Measurements from ENCODE around the gene FLNA. TPM values are rescaled to one million over a fixed set of nuclear protein-coding genes. Genes with fewer than 3 reads are reported as not detected.

FLNA gene
- total and polyA plus RNA-seq, 3 donors from 2014 or later: 400 to 532 (median 474) TPM

GRCh38 chrX:154351183-154352011 lies 23.0 kb downstream of the FLNA start:
- no peak for DNase-seq
- no peaks in the 10 kb centered on the region for H3K36me3 ChIP-seq (ENCODE audit: low read depth, missing control alignments)
- WGBS, 2 donors: 94% methylated on average over 6 of the region's 30 CpGs; no CpG with 5 or more reads in 1 of the 2 donors
- H3K9me3 ChIP-seq: no peaks in the 10 kb centered on the region
- no peaks in the 10 kb centered on the region for H3K4me1 ChIP-seq
- H3K27ac ChIP-seq: no peak overlapping the region
- no peaks in the 10 kb centered on the region for H3K27me3 ChIP-seq
- intact Hi-C loops (cut with DNase I; ENCODE audit: low total_unique reads): no loop called here
- H3K4me3 ChIP-seq: no peak overlapping the region
- no peak for TF ChIP-seq POLR2A (IDR thresholded peaks at IDR 0.05)
- TF ChIP-seq, protein P1, sequence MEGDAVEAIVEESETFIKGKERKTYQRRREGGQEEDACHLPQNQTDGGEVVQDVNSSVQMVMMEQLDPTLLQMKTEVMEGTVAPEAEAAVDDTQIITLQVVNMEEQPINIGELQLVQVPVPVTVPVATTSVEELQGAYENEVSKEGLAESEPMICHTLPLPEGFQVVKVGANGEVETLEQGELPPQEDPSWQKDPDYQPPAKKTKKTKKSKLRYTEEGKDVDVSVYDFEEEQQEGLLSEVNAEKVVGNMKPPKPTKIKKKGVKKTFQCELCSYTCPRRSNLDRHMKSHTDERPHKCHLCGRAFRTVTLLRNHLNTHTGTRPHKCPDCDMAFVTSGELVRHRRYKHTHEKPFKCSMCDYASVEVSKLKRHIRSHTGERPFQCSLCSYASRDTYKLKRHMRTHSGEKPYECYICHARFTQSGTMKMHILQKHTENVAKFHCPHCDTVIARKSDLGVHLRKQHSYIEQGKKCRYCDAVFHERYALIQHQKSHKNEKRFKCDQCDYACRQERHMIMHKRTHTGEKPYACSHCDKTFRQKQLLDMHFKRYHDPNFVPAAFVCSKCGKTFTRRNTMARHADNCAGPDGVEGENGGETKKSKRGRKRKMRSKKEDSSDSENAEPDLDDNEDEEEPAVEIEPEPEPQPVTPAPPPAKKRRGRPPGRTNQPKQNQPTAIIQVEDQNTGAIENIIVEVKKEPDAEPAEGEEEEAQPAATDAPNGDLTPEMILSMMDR (IDR thresholded peaks at IDR 0.05): no peak

GRCh38 chrX:154350429-154351182 lies 23.8 kb downstream of the FLNA start:
- Histone ChIP-seq H3K4me1 (no peaks in the 10 kb centered on the region), H3K9me3 (no peaks in the 10 kb centered on the region), H3K27me3 (no peaks in the 10 kb centered on the region), H3K27ac (no peak overlapping the region), H3K4me3 (no peak overlapping the region), H3K36me3 (ENCODE audit: low read depth, missing control alignments) (no peaks in the 10 kb centered on the region)
- no peak for DNase-seq
- TF ChIP-seq, protein P1 (IDR thresholded peaks at IDR 0.05): no peak
- TF ChIP-seq POLR2A (IDR thresholded peaks at IDR 0.05): no peak
- intact Hi-C loops (cut with DNase I; ENCODE audit: low total_unique reads): no loop called here
- WGBS, 2 donors: 81% methylated on average over 3 of the region's 19 CpGs; no CpG with 5 or more reads in 1 of the 2 donors

GRCh38 chrX:154349979-154350378 lies 24.5 kb downstream of the FLNA start:
- Histone ChIP-seq H3K4me1 (no peaks in the 10 kb centered on the region), H3K4me3 (no peak overlapping the region), H3K36me3 (ENCODE audit: low read depth, missing control alignments) (no peaks in the 10 kb centered on the region), H3K27ac (no peak overlapping the region), H3K27me3 (no peaks in the 10 kb centered on the region), H3K9me3 (no peaks in the 10 kb centered on the region)
- TF ChIP-seq POLR2A (IDR thresholded peaks at IDR 0.05): no peak
- TF ChIP-seq, protein P1 (IDR thresholded peaks at IDR 0.05): no peak
- WGBS, 2 donors: 88% methylated on average over 12 of the region's 15 CpGs; no CpG with 5 or more reads in 1 of the 2 donors
- intact Hi-C loops (cut with DNase I; ENCODE audit: low total_unique reads): no loop called here
- no peak for DNase-seq

- WGBS, 2 donors: 81% methylated on average over 8 of the region's 19 CpGs; no CpG with 5 or more reads in 1 of the 2 donors
- TF ChIP-seq, protein P1 (IDR thresholded peaks at IDR 0.05): no peak
- TF ChIP-seq POLR2A (IDR thresholded peaks at IDR 0.05): no peak
- no peak for DNase-seq
Observed at GRCh38 chrX:154349359-154349935, 25.0 kb downstream of the FLNA start.

More at GRCh38 chrX:154349359-154349935, 25.0 kb downstream of the FLNA start:
- no peaks in the 10 kb centered on the region for H3K27me3 ChIP-seq
- H3K9me3 ChIP-seq: no peaks in the 10 kb centered on the region
- H3K4me1 ChIP-seq: no peaks in the 10 kb centered on the region
- H3K27ac ChIP-seq: no peak overlapping the region
- no peaks in the 10 kb centered on the region for H3K36me3 ChIP-seq (ENCODE audit: low read depth, missing control alignments)
- intact Hi-C loops (cut with DNase I; ENCODE audit: low total_unique reads): no loop called here
- H3K4me3 ChIP-seq: no peak overlapping the region

Data from testis (tissue), 3 donors.